ENCODE results near the gene LEF1. TPM values are rescaled to one million over a fixed set of nuclear protein-coding genes. Genes with fewer than 3 reads are reported as not detected.

Gene LEF1
- total RNA-seq, 1 experiment from 2014 or later: 0.54 TPM

DNA sequence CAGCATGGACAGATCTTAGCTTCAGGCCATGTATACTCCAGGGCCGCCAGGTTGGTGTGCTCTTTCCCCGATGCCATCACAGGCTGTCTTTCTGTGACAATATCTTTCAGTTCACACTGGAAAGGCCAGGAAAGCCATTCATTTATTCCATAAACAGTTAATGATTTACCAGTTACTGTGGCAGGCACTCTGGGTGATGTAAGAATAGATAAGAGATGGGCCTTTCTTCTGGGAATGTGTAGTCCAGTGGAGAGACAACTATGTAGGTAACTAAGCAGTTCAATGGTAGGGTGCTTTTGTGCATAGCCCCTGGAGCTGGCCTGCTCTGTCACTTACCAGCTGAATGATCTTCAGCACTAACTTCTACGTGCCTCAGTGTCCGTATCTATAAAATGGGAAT, 46.3 kb upstream of the LEF1 start:
- in situ Hi-C loops (cut with HindIII; ENCODE audit: low pct_unique_long_range_greater_than_20kb, low sequenced_read_pairs): no loop called here
- CTCF ChIA-PET: no interaction called here
- Histone ChIP-seq H3K4me3 (ENCODE audit: low read depth in 2 of 2, low read length in 2 of 2) (no peak overlapping the region), H3K36me3 (ENCODE audit: control insufficient read depth, insufficient read depth, low read length) (no peaks in the 10 kb centered on the region), H3K27me3 (ENCODE audit: control insufficient read depth, insufficient read depth, low read length) (no peaks in the 10 kb centered on the region), H3K4me1 (ENCODE audit: control insufficient read depth, insufficient read depth, low read length) (no peaks in the 10 kb centered on the region), H3K27ac (ENCODE audit: low read length) (no peak overlapping the region), H3K9me3 (ENCODE audit: control insufficient read depth, insufficient read depth, low read depth, low read length) (no peaks in the 10 kb centered on the region)
- no peak for DNase-seq (ENCODE audit: low read depth, low spot score)
- POLR2A ChIA-PET: no interaction called here
- no TSS peak for BruUV-seq (replicated peaks)
- ATAC-seq: no peak
- intact Hi-C loops (cut with micrococcal nuclease; ENCODE audit: unreplicated experiment): no loop called here
- no peak for TF ChIP-seq TCF7L2 (IDR thresholded peaks at IDR 0.05; ENCODE audit: low read depth, low read length)
- no peak for TF ChIP-seq POLR2AphosphoS5 (IDR thresholded peaks at IDR 0.05; ENCODE audit: low read depth, low read length)
- TF ChIP-seq CTCF (IDR thresholded peaks at IDR 0.05): no peak
- no peak for TF ChIP-seq REST (IDR thresholded peaks at IDR 0.05; ENCODE audit: insufficient read depth in 1 of 2, low read depth in 2 of 2, low read length in 1 of 2)
- TF ChIP-seq SIN3A (IDR thresholded peaks at IDR 0.05; ENCODE audit: borderline replicate concordance, insufficient read depth, low read depth, low read length): no peak

DNA sequence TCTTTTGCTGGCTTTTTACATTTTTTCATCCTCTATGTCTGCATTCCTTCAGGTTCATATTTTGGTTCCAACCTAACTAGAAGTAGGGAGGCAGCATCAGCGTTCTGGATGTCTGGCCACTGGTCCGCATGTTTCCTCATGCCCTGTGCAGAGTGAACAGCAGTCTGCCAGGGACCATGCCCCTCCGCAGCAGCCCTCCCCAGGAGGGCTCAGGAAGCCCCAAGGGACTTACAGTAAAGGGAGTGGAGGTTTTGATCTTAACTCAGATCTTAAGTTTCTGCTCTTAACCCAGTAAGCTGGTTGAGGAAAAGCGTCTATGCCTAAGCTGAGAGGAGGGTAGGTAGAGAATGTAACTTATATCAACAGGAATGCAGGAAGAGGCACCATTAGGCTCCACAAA, 45.0 kb upstream of the LEF1 start:
- Histone ChIP-seq H3K9me3 (ENCODE audit: control insufficient read depth, insufficient read depth, low read depth, low read length) (no peaks in the 10 kb centered on the region), H3K27me3 (ENCODE audit: control insufficient read depth, insufficient read depth, low read length) (0 out of 2 replicates have a peak, but pooled peaks cover 2% of the 10 kb centered on the region), H3K27ac (ENCODE audit: low read length) (no peak overlapping the region), H3K4me3 (ENCODE audit: low read depth in 2 of 2, low read length in 2 of 2) (no peak overlapping the region), H3K4me1 (ENCODE audit: control insufficient read depth, insufficient read depth, low read length) (no peaks in the 10 kb centered on the region), H3K36me3 (ENCODE audit: control insufficient read depth, insufficient read depth, low read length) (no peaks in the 10 kb centered on the region)
- in situ Hi-C loops (cut with HindIII; ENCODE audit: low pct_unique_long_range_greater_than_20kb, low sequenced_read_pairs) (no loop called here), intact Hi-C loops (cut with micrococcal nuclease; ENCODE audit: unreplicated experiment) (no loop called here)
- DNase-seq (ENCODE audit: low read depth, low spot score): no peak
- TF ChIP-seq REST (IDR thresholded peaks at IDR 0.05; ENCODE audit: insufficient read depth in 1 of 2, low read depth in 2 of 2, low read length in 1 of 2) (no peak), TCF7L2 (IDR thresholded peaks at IDR 0.05; ENCODE audit: low read depth, low read length) (no peak), POLR2AphosphoS5 (IDR thresholded peaks at IDR 0.05; ENCODE audit: low read depth, low read length) (no peak), SIN3A (IDR thresholded peaks at IDR 0.05; ENCODE audit: borderline replicate concordance, insufficient read depth, low read depth, low read length) (no peak), CTCF (IDR thresholded peaks at IDR 0.05) (no peak)
- ATAC-seq: no peak
- POLR2A ChIA-PET: no interaction called here
- CTCF ChIA-PET: no interaction called here
- no TSS peak for BruUV-seq (replicated peaks)
